Loucy (cell line): ENCODE results near the gene GNAI3.

ENCODE experiments used
- H2AFZ ChIP-seq: fragments of 200-600 bp; sonication (generic); 2 replicates; pipeline ENCODE4 v1.6.0; 2016; ENCODE audit warnings: antibody characterized with exemption, mild to moderate bottlenecking, low read length, moderate library complexity
- H3F3A ChIP-seq: fragments of 200-600 bp; 2 replicates; pipeline ENCODE4 v1.6.0; 2016; ENCODE audit warnings: antibody characterized with exemption, low read depth, mild to moderate bottlenecking
- H3K27me3 ChIP-seq: fragments of 200-600 bp; sonication (generic); 2 replicates; pipeline ENCODE4 v1.6.1; 2014; ENCODE audit warnings: low read length, mild to moderate bottlenecking; ENCODE audit not compliant: insufficient read depth, poor library complexity, severe bottlenecking
- H3K36me3 ChIP-seq: fragments of 200-600 bp; sonication (generic); 2 replicates; pipeline ENCODE4 v1.6.1; 2016; ENCODE audit warnings: low read length; ENCODE audit not compliant: insufficient read depth
- H3K4me1 ChIP-seq: fragments of 200-600 bp; sonication (generic); 2 replicates; pipeline ENCODE4 v1.5.1; 2014; ENCODE audit warnings: low read length, mild to moderate bottlenecking; ENCODE audit not compliant: insufficient read depth, poor library complexity, severe bottlenecking
- H3K4me2 ChIP-seq: fragments of 200-600 bp; sonication (generic); 2 replicates; pipeline ENCODE4 v1.6.0; 2014; ENCODE audit warnings: antibody characterized with exemption, low read length, low read depth, mild to moderate bottlenecking; ENCODE audit not compliant: poor library complexity, severe bottlenecking
- H3K4me3 ChIP-seq: fragments of 200-600 bp; sonication (generic); 2 replicates; pipeline ENCODE4 v1.5.1; 2014; ENCODE audit warnings: low read length, mild to moderate bottlenecking, mixed read lengths; ENCODE audit not compliant: poor library complexity, severe bottlenecking
- H3K79me2 ChIP-seq: fragments of 200-600 bp; sonication (generic); 2 replicates; pipeline ENCODE4 v1.6.1; 2014; ENCODE audit warnings: low read length; ENCODE audit not compliant: insufficient read depth
- H3K9ac ChIP-seq: fragments of 200-600 bp; sonication (generic); 2 replicates; pipeline ENCODE4 v1.6.0; 2014; ENCODE audit warnings: mild to moderate bottlenecking, low read depth, low read length, moderate library complexity; ENCODE audit not compliant: poor library complexity, severe bottlenecking
- H3K9me2 ChIP-seq: fragments of 200-600 bp; sonication (generic); replicated peaks from 2 replicates; pipeline ENCODE4 v1.6.1; 2016; ENCODE audit warnings: low read depth, low read length, mixed read lengths
- H3K9me3 ChIP-seq: fragments of 200-600 bp; sonication (generic); 2 replicates; pipeline ENCODE4 v1.6.1; 2014; ENCODE audit warnings: mild to moderate bottlenecking, antibody characterized with exemption, low read length, low read depth; ENCODE audit not compliant: insufficient read depth
- H4K20me1 ChIP-seq: fragments of 200-600 bp; sonication (generic); 2 replicates; pipeline ENCODE4 v1.6.0; 2014; ENCODE audit warnings: antibody characterized with exemption, low read length, mild to moderate bottlenecking; ENCODE audit not compliant: insufficient read depth, poor library complexity, severe bottlenecking
- CTCF ChIP-seq: fragments of 200-600 bp; sonication (generic); conservative IDR thresholded peaks from 2 replicates; pipeline ENCODE4 v1.5.1; 2014; ENCODE audit warnings: mild to moderate bottlenecking, antibody characterized with exemption, low read length
- EZH2phosphoT487 ChIP-seq: fragments of 200-600 bp; IDR thresholded peaks from 2 replicates; pipeline ENCODE4 v1.6.1; 2018; ENCODE audit warnings: antibody characterized with exemption, mild to moderate bottlenecking, moderate library complexity, borderline replicate concordance

GNAI3 gene

DNA sequence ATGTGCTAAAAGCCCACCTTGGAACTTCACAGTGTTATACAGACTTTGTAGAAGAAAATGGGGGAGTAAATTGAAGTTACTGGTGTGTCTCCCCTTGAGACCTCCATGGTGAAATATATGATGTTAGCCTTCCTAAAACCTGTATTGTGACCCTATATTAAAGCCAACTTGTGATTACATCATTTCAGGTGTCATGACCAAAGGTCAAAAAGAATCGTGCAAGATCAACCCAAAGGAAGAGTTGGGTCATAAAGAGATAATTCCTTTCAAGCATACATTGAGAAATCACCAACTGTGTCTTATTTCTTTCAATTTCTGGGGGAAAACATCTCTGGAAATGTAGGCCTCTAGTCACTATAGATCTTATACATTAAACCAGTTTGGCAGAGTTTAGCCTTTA lies 36.4 kb downstream of the GNAI3 start:
- TF ChIP-seq EZH2phosphoT487, result no peak
- TF ChIP-seq CTCF, result no peak
- no peak overlapping the region for H3K4me3 ChIP-seq
- H3F3A ChIP-seq, result no peaks in the 10 kb centered on the region
- no peaks in the 10 kb centered on the region for H3K27me3 ChIP-seq
- no peaks in the 10 kb centered on the region for H3K9me2 ChIP-seq
- H2AFZ ChIP-seq, result no peak overlapping the region
- H3K79me2 ChIP-seq, result no peaks in the 10 kb centered on the region
- no peaks in the 10 kb centered on the region for H3K9me3 ChIP-seq
- no peak overlapping the region for H3K9ac ChIP-seq
- H3K36me3 ChIP-seq, result peaks cover 91% of the 10 kb centered on the region
- H3K4me2 ChIP-seq, result no peak overlapping the region
- no peaks in the 10 kb centered on the region for H3K4me1 ChIP-seq
- H4K20me1 ChIP-seq, result no peaks in the 10 kb centered on the region

DNA sequence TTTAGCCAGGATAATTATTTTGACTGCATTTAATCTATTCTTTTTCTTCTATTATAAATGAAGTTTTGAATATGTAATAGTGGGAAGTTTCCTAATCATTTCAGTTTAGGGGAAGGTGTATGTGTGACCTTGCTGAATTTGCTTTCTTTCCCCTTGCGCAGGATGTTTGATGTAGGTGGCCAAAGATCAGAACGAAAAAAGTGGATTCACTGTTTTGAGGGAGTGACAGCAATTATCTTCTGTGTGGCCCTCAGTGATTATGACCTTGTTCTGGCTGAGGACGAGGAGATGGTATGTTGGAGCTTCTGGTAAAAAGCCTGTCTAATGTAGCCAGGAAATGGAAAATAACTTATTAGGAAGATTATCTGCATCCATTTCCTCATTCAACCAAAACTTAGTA lies 37.6 kb downstream of the GNAI3 start:
- no peaks in the 10 kb centered on the region for H3K9me2 ChIP-seq
- H3K9me3 ChIP-seq, result no peaks in the 10 kb centered on the region
- no peaks in the 10 kb centered on the region for H4K20me1 ChIP-seq
- no peaks in the 10 kb centered on the region for H3F3A ChIP-seq
- TF ChIP-seq EZH2phosphoT487 (no peak), CTCF (no peak)
- peaks cover 92% of the 10 kb centered on the region for H3K36me3 ChIP-seq
- H3K4me1 ChIP-seq, result no peaks in the 10 kb centered on the region
- no peak overlapping the region for H3K9ac ChIP-seq
- no peaks in the 10 kb centered on the region for H3K27me3 ChIP-seq
- H2AFZ ChIP-seq, result no peak overlapping the region
- no peak overlapping the region for H3K4me3 ChIP-seq
- H3K4me2 ChIP-seq, result no peak overlapping the region
- H3K79me2 ChIP-seq, result no peaks in the 10 kb centered on the region

DNA sequence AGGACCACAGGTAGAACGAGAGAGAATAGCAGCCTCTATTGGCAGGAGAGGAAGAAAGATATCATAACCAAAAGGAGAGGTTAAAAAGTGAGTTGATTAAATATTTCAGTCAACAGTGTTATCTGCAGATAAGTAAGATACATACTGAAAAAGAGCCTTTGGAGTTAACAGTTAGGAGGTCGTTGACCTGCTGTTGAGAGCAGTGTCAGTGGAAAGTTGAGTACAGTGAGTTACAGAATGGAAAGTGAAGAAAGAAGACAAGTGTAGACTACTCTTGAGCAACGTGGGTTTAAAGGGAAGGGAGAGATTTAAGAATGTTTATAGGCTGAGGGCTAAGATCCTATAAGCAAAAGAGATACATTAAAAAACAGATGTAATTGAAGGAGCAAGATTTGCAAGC lies 40.8 kb downstream of the GNAI3 start:
- Histone ChIP-seq H3F3A (no peaks in the 10 kb centered on the region), H3K79me2 (no peaks in the 10 kb centered on the region), H3K9me3 (no peaks in the 10 kb centered on the region), H3K4me3 (no peak overlapping the region), H3K27me3 (no peaks in the 10 kb centered on the region), H2AFZ (no peak overlapping the region), H4K20me1 (no peaks in the 10 kb centered on the region), H3K4me2 (no peak overlapping the region), H3K9ac (no peak overlapping the region), H3K4me1 (no peaks in the 10 kb centered on the region), H3K9me2 (no peaks in the 10 kb centered on the region), H3K36me3 (peaks cover 98% of the 10 kb centered on the region)
- TF ChIP-seq EZH2phosphoT487 (no peak), CTCF (no peak)
